GM08714 (cell line): ENCODE data around the gene CLTCL1.

Experiments used
- H3K4me3 ChIP-seq: fragments of 200-500 bp; sonication (Bioruptor generic); 2 replicates; pipeline ENCODE4 v1.5.1; 2014; ENCODE audit warnings: mild to moderate bottlenecking, low read length, inconsistent platforms
- ZNF274 ChIP-seq: IDR thresholded peaks from 2 replicates; pipeline ENCODE4 v1.6.1; 2012; ENCODE audit warnings: mild to moderate bottlenecking, low read depth, low read length

Gene CLTCL1

GRCh38 chr22:19224985-19225384 lies 66.5 kb downstream of the CLTCL1 start:
- no peak overlapping the region for H3K4me3 ChIP-seq
- no peak for TF ChIP-seq ZNF274

- no peak for TF ChIP-seq ZNF274
- H3K4me3 ChIP-seq = no peak overlapping the region
These were observed 67.0 kb downstream of the CLTCL1 start for GRCh38 chr22:19224557-19224956.

GRCh38 chr22:19223617-19224016 lies 67.9 kb downstream of the CLTCL1 start:
- no peak overlapping the region for H3K4me3 ChIP-seq
- TF ChIP-seq ZNF274 = no peak

GRCh38 chr22:19223110-19223509 lies 68.4 kb downstream of the CLTCL1 start:
- no peak for TF ChIP-seq ZNF274
- H3K4me3 ChIP-seq = no peak overlapping the region

- no peak for TF ChIP-seq ZNF274
- no peak overlapping the region for H3K4me3 ChIP-seq
These were observed 69.1 kb downstream of the CLTCL1 start for GRCh38 chr22:19222242-19223005.

- no peak for TF ChIP-seq ZNF274
- no peak overlapping the region for H3K4me3 ChIP-seq
These were observed 70.7 kb downstream of the CLTCL1 start for GRCh38 chr22:19220867-19221266.

GRCh38 chr22:19218541-19219233 lies 72.8 kb downstream of the CLTCL1 start:
- no peak overlapping the region for H3K4me3 ChIP-seq
- no peak for TF ChIP-seq ZNF274

GRCh38 chr22:19216579-19216978 lies 74.9 kb downstream of the CLTCL1 start:
- no peak overlapping the region for H3K4me3 ChIP-seq
- no peak for TF ChIP-seq ZNF274

GRCh38 chr22:19215360-19215759 lies 76.2 kb downstream of the CLTCL1 start:
- no peak for TF ChIP-seq ZNF274
- no peak overlapping the region for H3K4me3 ChIP-seq

GRCh38 chr22:19214078-19214473 lies 77.4 kb downstream of the CLTCL1 start:
- H3K4me3 ChIP-seq = no peak overlapping the region
- no peak for TF ChIP-seq ZNF274

- no peak for TF ChIP-seq ZNF274
These were observed 78.0 kb downstream of the CLTCL1 start for GRCh38 chr22:19213442-19214077.

GRCh38 chr22:19213001-19213400 lies 78.5 kb downstream of the CLTCL1 start:
- TF ChIP-seq ZNF274 = no peak
- H3K4me3 ChIP-seq = no peak overlapping the region

More at GRCh38 chr22:19213442-19214077, 78.0 kb downstream of the CLTCL1 start:
- no peak overlapping the region for H3K4me3 ChIP-seq

GRCh38 chr22:19212302-19212870 lies 79.1 kb downstream of the CLTCL1 start:
- TF ChIP-seq ZNF274 = no peak
- no peak overlapping the region for H3K4me3 ChIP-seq

GRCh38 chr22:19210188-19210587 lies 81.3 kb downstream of the CLTCL1 start:
- TF ChIP-seq ZNF274 = no peak

More at GRCh38 chr22:19210188-19210587, 81.3 kb downstream of the CLTCL1 start:
- H3K4me3 ChIP-seq = no peak overlapping the region
